K562 (cell line): ENCODE data around the gene B3GALNT2. TPM values are rescaled to one million over a fixed set of nuclear protein-coding genes. Genes with fewer than 3 reads are reported as not detected.

Source experiments
- ATAC-seq: fragments of 200-7000 bp; cut with Tn5 transposase; 3 replicates; pipeline ENCODE4 v1.9.1; 2020; ENCODE audit warnings: moderate library complexity
- BruUV-seq: library from RNA; stranded (reverse); fragments of 400-500 nt; replicated peaks from 2 replicates; lab custom pipeline; 2021; lab: Mats Ljungman, UMichigan
- CTCF ChIA-PET: fragments of 300-600 bp; formaldehyde crosslinking; extraction: SDS; loops from one replicate; lab custom pipeline; 2021; ENCODE audit warnings: low intra/inter-chr PET ratio; lab: Yijun Ruan, JAX
- POLR2A ChIA-PET: fragments of 300-600, 350-650 bp; sonication (Branson Sonifier 250); formaldehyde crosslinking; extraction: SDS; loops from one replicate; lab custom pipeline; 2021; ENCODE audit warnings: antibody characterized with exemption, inconsistent platforms; lab: Yijun Ruan, JAX
- DNase-seq, 4 experiments: peaks; one replicate each; pipeline versions ENCODE4 v3.0.0 to v3.0.0-alpha.2; 2011 to 2018; ENCODE audit warnings: low spot score in 3 of 4, mixed read lengths in 3 of 4; ENCODE audit errors: extremely low read depth in 1 of 4
- FAIRE-seq: peaks from 2 replicates; lab custom pipeline; 2011; peaks lifted over from hg19 to GRCh38; lab: Jason Lieb, UNC
- H2AFZ ChIP-seq: 2 replicates; pipeline ENCODE4 v1.6.0; 2011; ENCODE audit warnings: low read depth, low read length, control low read depth, inconsistent platforms
- H3K27ac ChIP-seq: fragments of 200-600 bp; 3 replicates; pipeline ENCODE4 v1.8.0; 2011; ENCODE audit warnings: low read depth, mild to moderate bottlenecking, control low read depth, inconsistent platforms, low read length, moderate library complexity, mixed read lengths; ENCODE audit errors: extremely low read depth
- H3K27me3 ChIP-seq, 2 experiments: fragments of 300-600 bp in 1 of 2; 2 replicates in 1 of 2; 3 replicates in 1 of 2; pipeline versions ENCODE4 v1.6.0 to v1.8.0; 2011; ENCODE audit warnings: inconsistent platforms in 2 of 2, low read length in 2 of 2, mild to moderate bottlenecking in 1 of 2, mixed read lengths in 1 of 2, moderate library complexity in 1 of 2; ENCODE audit not compliant: control insufficient read depth in 2 of 2, insufficient read depth in 2 of 2
- H3K36me3 ChIP-seq: fragments of 300-600 bp; 3 replicates; pipeline ENCODE4 v1.8.0; 2011; ENCODE audit warnings: mild to moderate bottlenecking, low read length, inconsistent platforms; ENCODE audit not compliant: control insufficient read depth, insufficient read depth
- H3K4me1 ChIP-seq, 2 experiments: fragments of 200-600 bp in 1 of 2; replicated peaks in 1 of 2; 2 replicates in 1 of 2; 3 replicates in 1 of 2; pipeline versions ENCODE4 v1.5.1 to v1.8.0; 2011; ENCODE audit warnings: inconsistent platforms in 2 of 2, low read length in 2 of 2, mild to moderate bottlenecking in 1 of 2, mixed read lengths in 1 of 2, moderate library complexity in 1 of 2; ENCODE audit not compliant: control insufficient read depth in 2 of 2, insufficient read depth in 2 of 2
- H3K4me2 ChIP-seq: 2 replicates; pipeline ENCODE4 v1.6.1; 2011; ENCODE audit warnings: low read length, control low read depth, inconsistent platforms, mixed read lengths; ENCODE audit not compliant: insufficient read depth
- H3K4me3 ChIP-seq: fragments of 200-600 bp; sonication (generic), shearing (Covaris generic); 2 replicates; pipeline ENCODE4 v1.5.1; 2016; ENCODE audit warnings: control low read depth, inconsistent platforms
- H3K79me2 ChIP-seq: fragments of 200-600 bp; 3 replicates; pipeline ENCODE4 v1.8.0; 2011; ENCODE audit warnings: low read length, inconsistent platforms; ENCODE audit not compliant: control insufficient read depth, insufficient read depth
- H3K9ac ChIP-seq, 2 experiments: 2 replicates each; pipeline versions ENCODE4 v1.6.0 to v1.6.1; 2011; ENCODE audit warnings: low read depth in 2 of 2, low read length in 2 of 2, control low read depth in 1 of 2, inconsistent platforms in 1 of 2, mild to moderate bottlenecking in 1 of 2, mixed read lengths in 1 of 2; ENCODE audit not compliant: insufficient read depth in 1 of 2
- H3K9me1 ChIP-seq: one replicate; pipeline ENCODE4 v1.6.0; 2011; ENCODE audit warnings: inconsistent platforms, mild to moderate bottlenecking, low read length, moderate library complexity; ENCODE audit not compliant: control insufficient read depth, insufficient read depth
- H3K9me3 ChIP-seq: replicated peaks from 2 replicates; pipeline ENCODE4 v1.5.1; 2011; ENCODE audit warnings: low read depth, low read length, inconsistent platforms; ENCODE audit not compliant: control insufficient read depth, insufficient read depth
- H4K20me1 ChIP-seq: replicated peaks from 2 replicates; pipeline ENCODE4 v1.6.1; 2011; ENCODE audit warnings: low read length, inconsistent platforms, mixed read lengths; ENCODE audit not compliant: control insufficient read depth, insufficient read depth
- ARHGAP35 ChIP-seq: fragments of 450-650 bp; IDR thresholded peaks from 2 replicates; pipeline ENCODE4 v1.6.1; 2018; ENCODE audit not compliant: partially characterized antibody
- BCOR ChIP-seq: fragments of 450-650 bp; IDR thresholded peaks from 2 replicates; pipeline ENCODE4 v1.6.1; 2016
- CREM ChIP-seq: IDR thresholded peaks from 2 replicates; pipeline ENCODE4 v1.6.1; 2014; ENCODE audit warnings: antibody characterized with exemption, low read depth
- DACH1 ChIP-seq: fragments of 450-650 bp; IDR thresholded peaks from 2 replicates; pipeline ENCODE4 v1.6.1; 2018; ENCODE audit not compliant: partially characterized antibody
- EHMT2 ChIP-seq: fragments of 450-650 bp; IDR thresholded peaks from 2 replicates; pipeline ENCODE4 v1.6.1; 2018; ENCODE audit warnings: antibody characterized with exemption
- GTF2E2 ChIP-seq: fragments of 200-800 bp; sonication (Bioruptor generic); IDR thresholded peaks from 2 replicates; pipeline ENCODE4 v1.6.1; 2016; ENCODE audit warnings: missing genetic modification characterization, missing compliant biosample characterization
- HMG20B ChIP-seq: fragments of 250-450 bp; sonication (Bioruptor Pico); IDR thresholded peaks from 2 replicates; pipeline ENCODE4 v1.5.0; 2021; ENCODE audit warnings: mild to moderate bottlenecking
- MAFF ChIP-seq: IDR thresholded peaks from 2 replicates; pipeline ENCODE4 v1.6.1; 2012; ENCODE audit warnings: low read length, improper control_type of control experiment
- MAFG ChIP-seq: fragments of 450-650 bp; conservative IDR thresholded peaks from 2 replicates; pipeline ENCODE4 v1.6.1; 2016; ENCODE audit warnings: missing genetic modification characterization, missing compliant biosample characterization
- MLX ChIP-seq, 2 experiments: fragments of 450-650 bp in 1 of 2; sonication (generic) in 1 of 2; formaldehyde crosslinking; conservative IDR thresholded peaks; 2 replicates each; pipeline versions ENCODE4 v1.4.0 to v1.8.1; 2020 to 2022; ENCODE audit warnings: mild to moderate bottlenecking in 1 of 2, missing genetic modification reagents in 1 of 2
- THRB ChIP-seq: fragments of 450-650 bp; formaldehyde crosslinking; conservative IDR thresholded peaks from 2 replicates; pipeline ENCODE4 v1.4.0; 2022; ENCODE audit warnings: mild to moderate bottlenecking, missing genetic modification characterization
- ZKSCAN8 ChIP-seq: fragments of 200-800 bp; sonication (Bioruptor generic); IDR thresholded peaks from 2 replicates; pipeline ENCODE4 v1.6.1; 2016; ENCODE audit warnings: missing genetic modification characterization, missing compliant biosample characterization
- ZNF511 ChIP-seq: sonication (generic); formaldehyde crosslinking; IDR thresholded peaks from 2 replicates; pipeline ENCODE4 v1.8.0; 2022; ENCODE audit warnings: mild to moderate bottlenecking, missing genetic modification reagents
- WGBS: fragments of 100-300 bp; shearing (Covaris generic); methylation state at CpG from one replicate; pipeline ENCODE4 v1.1.6; 2016; ENCODE audit warnings: low coverage, mixed read lengths; ENCODE audit not compliant: insufficient coverage; ENCODE audit errors: missing lambda C conversion rate; 5-methylcytosine and 5-hydroxymethylcytosine counted together
- in situ Hi-C: fragments of 300-500 bp; cut with MboI; formaldehyde crosslinking; loops from 4 replicates; pipeline ENCODE4 v1.15.0; 2018; ENCODE audit warnings: inconsistent platforms, mixed read lengths
- intact Hi-C: fragments of 100-400 bp; cut with micrococcal nuclease; formaldehyde crosslinking; loops from 2 replicates; pipeline ENCODE4 v1.14.2; 2022
- polyA plus RNA-seq, 8 experiments: library from polyadenylated mRNA; depleted of rRNA in 4 of 8; stranded (reverse) in 5 of 8; unstranded in 3 of 8; fragments of >200 nt; fragmentation: Nextera tagmentation in 2 of 8; fragmentation: Illumina TruSeq in 1 of 8; extraction: Ambion mirVana in 2 of 8; extraction: Trizol in 1 of 8; gene quantifications; 2 replicates each; pipeline versions ENCODE4 v1.2.1 to v1.2.3, GENCODE V29; 2011 to 2014; ENCODE audit warnings: inconsistent platforms in 1 of 8, missing spikeins in 1 of 8
- total RNA-seq, 7 experiments: library from RNA; depleted of rRNA in 6 of 7; stranded (reverse); fragments of >200 nt in 6 of 7; fragmentation: Illumina TruSeq in 2 of 7; extraction: Trizol in 2 of 7; gene quantifications; 2 replicates each; pipeline versions ENCODE4 v1.2.1 to v1.2.3, GENCODE V29; 2011 to 2021; ENCODE audit warnings: low replicate concordance in 1 of 7
- TF ChIP-seq, protein P1 (sequence below): fragments of 250-450 bp; sonication (Bioruptor Pico); IDR thresholded peaks from 2 replicates; pipeline ENCODE4 v1.8.0; 2022; ENCODE audit warnings: inconsistent platforms, mild to moderate bottlenecking, moderate library complexity, borderline replicate concordance
- TF ChIP-seq, protein P2 (sequence below): sonication (generic); formaldehyde crosslinking; IDR thresholded peaks from 2 replicates; pipeline ENCODE4 v1.8.0; 2022; ENCODE audit warnings: mild to moderate bottlenecking, low read depth, missing genetic modification reagents
- TF ChIP-seq, protein P3 (sequence below): conservative IDR thresholded peaks from 2 replicates; pipeline ENCODE4 v1.6.1; 2011; ENCODE audit warnings: low read depth, mild to moderate bottlenecking, low read length; ENCODE audit not compliant: control insufficient read depth

Gene B3GALNT2
- total and polyA plus RNA-seq, 9 of the 15 experiments (the other 6 are each of a cell fraction or from before 2014, with no cell fraction given), result 2.0 to 31.7 (median 22.9) TPM

DNA sequence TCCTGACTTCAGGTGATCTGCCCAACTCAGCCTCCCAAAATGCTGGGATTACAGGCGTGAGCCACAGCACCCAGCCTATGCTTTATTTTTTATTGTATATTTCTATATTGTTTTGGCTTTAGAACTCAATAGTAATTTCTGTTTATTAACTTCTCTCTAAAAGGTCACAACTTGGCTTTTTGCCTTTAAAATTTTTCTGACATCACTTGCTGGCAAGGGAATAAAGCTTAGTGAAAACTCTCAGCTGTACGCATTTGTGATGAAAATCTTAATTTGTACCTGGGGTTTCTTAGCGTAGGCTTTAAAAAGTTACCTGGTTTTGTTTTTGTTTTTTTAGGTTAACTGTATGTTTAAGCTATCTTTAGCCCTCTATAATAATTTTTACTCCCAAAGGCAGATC is 36.2 kb downstream of the B3GALNT2 start (continued):
- TF ChIP-seq DACH1 (no peak), GTF2E2 (tag) (no peak), EHMT2 (no peak), CREM (no peak), HMG20B (CRISPR knock-in tag) (no peak), MAFG (tag) (no peak), BCOR (no peak)
- TF ChIP-seq, protein P1, sequence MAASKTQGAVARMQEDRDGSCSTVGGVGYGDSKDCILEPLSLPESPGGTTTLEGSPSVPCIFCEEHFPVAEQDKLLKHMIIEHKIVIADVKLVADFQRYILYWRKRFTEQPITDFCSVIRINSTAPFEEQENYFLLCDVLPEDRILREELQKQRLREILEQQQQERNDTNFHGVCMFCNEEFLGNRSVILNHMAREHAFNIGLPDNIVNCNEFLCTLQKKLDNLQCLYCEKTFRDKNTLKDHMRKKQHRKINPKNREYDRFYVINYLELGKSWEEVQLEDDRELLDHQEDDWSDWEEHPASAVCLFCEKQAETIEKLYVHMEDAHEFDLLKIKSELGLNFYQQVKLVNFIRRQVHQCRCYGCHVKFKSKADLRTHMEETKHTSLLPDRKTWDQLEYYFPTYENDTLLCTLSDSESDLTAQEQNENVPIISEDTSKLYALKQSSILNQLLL (CRISPR knock-in tag), result no peak

GRCh38 chr1:235465066-235465465 is 39.2 kb downstream of the B3GALNT2 start:
- Histone ChIP-seq H3K27ac (no peak overlapping the region), H3K9ac (no peak overlapping the region), H3K4me2 (no peak overlapping the region), H3K9me3 (no peaks in the 10 kb centered on the region), H3K36me3 (peaks cover 33% of the 10 kb centered on the region; the same call in 2 of the 3 replicates), H3K79me2 (no peaks in the 10 kb centered on the region), H3K27me3 (no peaks in the 10 kb centered on the region), H2AFZ (no peak overlapping the region), H3K4me3 (no peak overlapping the region), H3K4me1 (no peaks in the 10 kb centered on the region), H4K20me1 (no peaks in the 10 kb centered on the region), H3K9me1 (no peaks in the 10 kb centered on the region)
- in situ Hi-C loops (no loop called here), intact Hi-C loops (no loop called here)
- CTCF ChIA-PET, result no interaction called here
- no TSS peak for BruUV-seq
- 90% methylated on average over 3 of the region's 3 CpGs for WGBS
- no peak for FAIRE-seq
- POLR2A ChIA-PET, result no interaction called here
- ATAC-seq, result no peak
- no peak for TF ChIP-seq MLX (CRISPR knock-in tag; conservative IDR thresholded peaks at IDR 0.05)
- no peak for TF ChIP-seq THRB
- no peak for TF ChIP-seq ARHGAP35
- no peak for TF ChIP-seq ZNF511 (CRISPR knock-in tag)
- TF ChIP-seq, protein P2, sequence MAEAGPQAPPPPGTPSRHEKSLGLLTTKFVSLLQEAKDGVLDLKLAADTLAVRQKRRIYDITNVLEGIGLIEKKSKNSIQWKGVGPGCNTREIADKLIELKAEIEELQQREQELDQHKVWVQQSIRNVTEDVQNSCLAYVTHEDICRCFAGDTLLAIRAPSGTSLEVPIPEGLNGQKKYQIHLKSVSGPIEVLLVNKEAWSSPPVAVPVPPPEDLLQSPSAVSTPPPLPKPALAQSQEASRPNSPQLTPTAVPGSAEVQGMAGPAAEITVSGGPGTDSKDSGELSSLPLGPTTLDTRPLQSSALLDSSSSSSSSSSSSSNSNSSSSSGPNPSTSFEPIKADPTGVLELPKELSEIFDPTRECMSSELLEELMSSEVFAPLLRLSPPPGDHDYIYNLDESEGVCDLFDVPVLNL (CRISPR knock-in tag), result no peak
- TF ChIP-seq, protein P3, sequence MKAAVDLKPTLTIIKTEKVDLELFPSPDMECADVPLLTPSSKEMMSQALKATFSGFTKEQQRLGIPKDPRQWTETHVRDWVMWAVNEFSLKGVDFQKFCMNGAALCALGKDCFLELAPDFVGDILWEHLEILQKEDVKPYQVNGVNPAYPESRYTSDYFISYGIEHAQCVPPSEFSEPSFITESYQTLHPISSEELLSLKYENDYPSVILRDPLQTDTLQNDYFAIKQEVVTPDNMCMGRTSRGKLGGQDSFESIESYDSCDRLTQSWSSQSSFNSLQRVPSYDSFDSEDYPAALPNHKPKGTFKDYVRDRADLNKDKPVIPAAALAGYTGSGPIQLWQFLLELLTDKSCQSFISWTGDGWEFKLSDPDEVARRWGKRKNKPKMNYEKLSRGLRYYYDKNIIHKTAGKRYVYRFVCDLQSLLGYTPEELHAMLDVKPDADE, result no peak
- no peak for TF ChIP-seq MAFF
- no peak for TF ChIP-seq ZKSCAN8 (CRISPR knock-in tag)
- no peak for DNase-seq
